GM21737 (cell line): Measurements from ENCODE around the gene KDELR1.
"Not testable (repeated sequence)": the region's sequence is repeated elsewhere in the genome, so short reads cannot be mapped to it uniquely, and the experiment has no call there.

Experiments used
- ATAC-seq: cut with Tn5 transposase; IDR thresholded peaks from one replicate; pipeline ENCODE4 v1.9.1; 2021; ENCODE audit warnings: mild to moderate bottlenecking, moderate library complexity; ENCODE audit not compliant: unreplicated experiment

The KDELR1 gene

DNA sequence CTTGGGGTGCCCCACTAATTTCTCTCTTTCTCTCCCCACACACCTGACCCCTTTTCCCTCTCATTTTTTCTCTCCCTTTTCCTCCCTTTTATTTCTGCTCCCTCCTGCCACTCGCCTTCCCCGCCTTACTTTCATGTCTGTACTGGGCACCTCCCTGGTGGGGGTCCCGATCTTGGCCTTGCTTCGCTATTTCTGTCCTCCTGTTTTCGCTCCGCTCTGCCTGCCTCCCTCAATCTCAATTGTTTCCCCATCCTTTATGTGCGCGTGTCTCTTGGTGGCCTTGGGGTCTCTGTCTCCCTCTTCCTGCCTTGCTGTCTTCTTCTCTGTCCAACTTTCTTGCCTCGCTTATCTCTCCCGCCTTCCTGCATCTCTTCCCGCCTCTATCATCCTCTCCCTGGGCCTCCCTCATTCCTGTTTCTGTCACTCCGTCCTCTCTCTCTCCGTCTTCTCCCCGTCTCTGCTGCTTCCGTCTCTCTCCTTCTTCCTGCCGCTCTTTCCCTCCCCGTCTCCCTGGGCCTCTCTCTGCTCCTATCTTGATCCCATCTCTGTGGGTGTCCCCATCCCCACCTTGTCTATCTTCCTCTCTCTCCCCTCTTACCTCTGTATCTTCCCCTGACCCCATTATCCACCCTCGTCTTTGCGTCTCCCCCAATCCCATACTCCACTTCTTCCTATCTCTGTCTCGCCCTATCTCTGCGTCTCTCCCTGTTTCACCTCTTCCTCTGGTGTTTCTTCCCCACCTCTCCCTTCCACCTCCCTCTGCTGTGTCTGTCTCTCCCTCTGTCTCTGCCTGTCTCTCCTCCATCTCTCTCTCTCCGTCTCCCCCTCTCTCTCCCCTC is 6.1 kb upstream of the KDELR1 start:
- no peak for ATAC-seq

DNA sequence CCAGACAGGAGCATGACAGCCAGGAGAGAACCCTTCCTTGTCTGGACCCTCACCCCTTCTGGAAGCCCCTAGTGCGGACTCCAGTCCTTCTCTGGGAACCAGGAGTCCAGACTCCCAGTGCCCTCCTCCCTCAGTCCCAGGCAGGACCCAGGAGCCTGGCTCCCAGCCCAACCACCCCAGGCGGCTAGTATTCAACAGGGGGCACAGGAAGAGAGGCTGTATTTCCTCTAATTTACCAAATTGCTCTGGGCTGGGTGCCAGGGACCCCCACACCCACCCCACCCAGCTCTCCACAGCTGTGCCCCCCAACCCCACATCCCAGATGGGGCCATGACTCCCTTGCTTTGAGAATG is 5.4 kb upstream of the KDELR1 start:
- ATAC-seq, result no peak

DNA sequence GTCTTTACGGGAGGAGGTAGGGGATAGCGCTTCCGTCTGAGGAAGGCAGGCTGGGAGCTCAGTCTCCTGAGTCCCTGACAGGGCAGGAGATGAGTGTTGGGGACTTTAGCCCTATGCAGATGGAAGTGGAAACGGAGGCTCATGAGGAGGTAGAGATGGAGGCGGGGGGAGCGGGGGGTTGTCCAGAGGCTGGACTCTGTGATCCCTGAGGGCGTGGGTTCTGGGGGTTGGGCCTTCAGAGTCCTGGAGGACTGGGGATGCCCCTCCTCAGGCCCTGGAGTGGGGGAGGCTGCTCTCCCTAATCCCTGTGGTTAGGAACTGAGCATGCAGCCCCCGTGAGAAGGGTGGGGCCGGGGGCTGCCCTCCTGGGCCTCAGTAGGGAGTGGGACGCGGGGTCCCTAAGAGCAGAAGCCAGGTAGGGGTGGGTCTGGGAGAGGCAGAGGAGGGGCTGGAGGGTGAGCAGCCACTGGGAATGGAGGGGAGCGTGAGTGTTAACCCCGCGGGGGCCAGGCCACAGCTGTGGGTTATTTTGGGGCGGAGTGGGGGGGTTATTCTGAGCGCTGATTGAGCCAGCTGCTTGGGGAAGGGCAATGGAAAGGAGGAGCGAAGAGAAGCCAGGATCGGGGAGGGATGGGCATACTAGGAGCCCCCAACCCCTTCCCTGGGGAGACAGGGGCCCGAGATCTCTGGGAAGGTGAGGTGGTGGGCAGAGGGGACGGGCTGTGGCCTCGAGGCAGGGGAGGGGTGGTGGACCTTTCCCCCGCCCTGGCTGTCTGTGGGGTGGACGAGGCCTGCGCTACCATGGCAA is 4.9 kb upstream of the KDELR1 start:
- no peak for ATAC-seq

DNA sequence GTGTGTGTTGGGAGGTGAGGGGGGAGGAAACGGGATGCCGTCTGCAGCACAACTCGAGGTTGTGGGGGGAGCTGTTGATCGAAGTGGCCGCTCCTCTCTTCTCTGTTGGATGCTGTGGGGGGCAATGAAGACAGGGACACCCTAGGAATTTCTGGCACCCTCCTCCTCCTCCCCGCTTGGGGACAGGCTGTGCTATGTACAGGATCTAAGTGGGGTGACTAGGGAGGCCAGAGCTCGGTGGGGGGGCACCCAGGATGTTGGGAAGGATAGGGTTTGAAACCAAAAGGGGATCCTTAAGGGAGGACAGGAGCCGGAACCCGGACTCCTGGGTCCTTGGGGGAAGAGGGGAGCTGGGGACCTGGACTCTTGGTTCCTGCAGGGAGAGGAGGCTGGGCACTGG is 4.1 kb upstream of the KDELR1 start:
- no peak for ATAC-seq

GRCh38 chr19:48395170-48395455 is 3.8 kb upstream of the KDELR1 start:
- ATAC-seq, result no peak

- ATAC-seq, result no peak
These were observed 3.2 kb upstream of the KDELR1 start for GRCh38 chr19:48394331-48395169.

DNA sequence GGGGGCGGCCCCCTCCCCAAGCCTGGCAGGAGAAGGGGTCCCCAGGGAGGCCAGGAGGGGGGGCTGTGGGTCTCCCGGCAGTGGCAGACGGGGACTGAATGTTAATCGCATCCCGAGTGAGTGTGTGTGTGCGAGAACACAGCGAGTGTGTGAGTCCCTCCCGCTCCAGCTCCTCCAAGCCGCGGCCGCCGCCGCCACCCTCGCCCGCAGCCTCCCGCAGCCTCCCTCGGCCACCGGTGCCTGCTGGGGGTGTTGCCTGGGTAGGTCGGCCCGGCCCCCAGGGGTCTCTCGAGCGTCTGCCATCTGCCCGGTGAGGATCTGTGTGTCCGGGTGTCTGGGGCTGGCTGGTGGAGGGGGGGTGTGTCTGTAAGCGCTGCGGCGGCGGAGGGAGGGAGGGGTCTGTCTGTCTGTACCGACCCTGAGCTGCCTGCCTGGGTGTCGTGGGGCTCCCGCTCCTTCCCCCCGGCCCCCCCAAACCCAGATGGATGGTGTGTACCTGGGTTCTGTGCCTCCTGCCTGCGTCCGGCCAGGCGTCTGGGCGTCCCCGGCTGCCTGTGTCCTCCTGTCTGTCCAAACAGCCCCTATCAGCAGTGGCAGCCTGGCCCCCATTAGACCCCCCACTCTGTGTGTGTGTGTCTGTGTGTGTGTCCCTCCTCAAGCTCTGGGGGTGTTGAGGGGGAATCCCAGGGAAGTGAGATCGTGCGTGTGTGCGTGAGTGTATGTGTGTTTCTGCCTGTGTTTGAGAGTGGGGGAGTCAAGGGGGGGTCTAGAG is 2.4 kb upstream of the KDELR1 start, which contains the start of gene GRIN2D:
GRIN2D (plus strand) TSS at position 110 of the 772 bp plus-strand sequence. CDS start 4,725 bp downstream, outside the sequence.
- ATAC-seq, result no peak

GRCh38 chr19:48392860-48393558 is 1.7 kb upstream of the KDELR1 start:
- no peak for ATAC-seq

DNA sequence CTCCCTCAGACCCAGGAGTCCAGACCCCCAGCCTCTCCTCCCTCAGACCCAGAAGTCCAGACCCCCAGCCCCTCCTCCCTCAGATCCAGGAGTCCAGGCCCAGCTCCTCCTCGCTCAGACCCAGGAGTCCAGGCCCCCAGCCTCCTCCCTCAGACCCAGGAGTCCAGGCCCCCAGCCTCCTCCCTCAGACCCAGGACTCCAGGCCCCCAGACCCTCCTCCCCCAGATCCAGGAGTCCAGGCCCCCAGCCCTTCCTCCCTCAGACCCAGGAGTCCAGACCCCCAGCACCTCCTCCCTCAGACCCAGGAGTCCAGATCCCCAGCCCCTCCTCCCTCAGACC is 624 bp upstream of the KDELR1 start:
- ATAC-seq, result not testable (repeated sequence)

DNA sequence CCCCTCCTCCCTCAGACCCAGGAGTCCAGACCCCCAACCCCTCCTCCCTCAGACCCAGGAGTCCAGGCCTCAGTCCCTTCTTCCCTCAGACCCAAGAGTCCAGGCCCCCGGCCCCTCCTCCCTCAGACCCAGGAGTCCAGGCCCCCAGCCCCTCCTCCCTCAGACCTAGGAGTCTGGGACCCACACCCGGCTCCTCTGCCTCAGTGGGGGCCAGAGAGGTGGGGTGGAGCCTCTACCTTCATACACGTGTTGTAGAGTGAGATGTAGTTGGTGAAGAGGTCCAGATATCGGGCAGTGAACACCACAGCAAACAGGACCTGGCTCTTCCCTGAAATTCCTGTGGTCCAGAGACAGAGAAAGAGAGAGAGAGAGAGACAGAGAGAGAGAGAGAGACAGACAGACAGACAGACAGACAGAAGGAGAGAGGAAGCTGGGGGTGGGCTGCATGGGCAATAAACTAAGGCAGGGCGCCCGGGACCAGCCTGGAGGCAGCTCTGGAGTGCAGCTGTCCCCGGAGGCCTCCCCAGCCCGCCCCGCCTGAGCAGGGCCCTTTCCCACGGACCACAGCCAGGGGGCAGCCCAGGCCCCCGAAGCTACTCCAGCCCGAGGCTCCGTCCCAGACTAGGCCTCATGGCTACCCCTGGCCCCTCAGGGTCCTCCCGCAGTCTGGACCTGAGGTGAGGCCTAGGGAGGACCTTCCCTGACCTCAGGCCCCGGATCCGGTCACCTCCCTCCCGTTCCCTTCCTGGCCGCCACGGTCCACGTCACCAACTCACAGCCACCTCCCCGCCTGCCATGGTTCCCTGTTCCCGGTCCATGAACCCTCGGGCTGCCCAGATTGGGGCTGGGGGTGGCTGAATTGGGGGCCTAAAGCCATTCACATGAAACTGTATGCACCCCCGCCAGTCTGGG is 907 bp downstream of the KDELR1 start:
- no peak for ATAC-seq

DNA sequence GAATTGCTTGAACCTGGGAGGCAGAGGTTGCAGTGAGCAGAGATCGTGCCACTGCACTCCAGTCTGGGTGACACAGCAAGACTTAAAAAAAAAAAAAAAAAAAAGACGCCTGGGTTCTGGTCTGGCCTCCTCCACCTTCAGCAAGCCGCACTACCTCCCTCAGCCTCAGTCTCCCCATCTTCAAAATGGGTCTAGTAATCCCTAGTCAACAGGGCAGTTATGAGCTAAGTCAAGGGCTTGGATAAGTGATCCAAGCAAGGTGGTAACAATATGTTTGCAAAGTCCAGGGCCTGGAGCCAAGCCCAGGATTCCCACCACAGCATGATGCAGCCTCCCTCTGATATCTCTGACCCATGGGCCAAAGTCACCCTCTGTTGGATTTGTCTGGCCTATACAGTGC is 4.4 kb downstream of the KDELR1 start:
- ATAC-seq, result no peak

DNA sequence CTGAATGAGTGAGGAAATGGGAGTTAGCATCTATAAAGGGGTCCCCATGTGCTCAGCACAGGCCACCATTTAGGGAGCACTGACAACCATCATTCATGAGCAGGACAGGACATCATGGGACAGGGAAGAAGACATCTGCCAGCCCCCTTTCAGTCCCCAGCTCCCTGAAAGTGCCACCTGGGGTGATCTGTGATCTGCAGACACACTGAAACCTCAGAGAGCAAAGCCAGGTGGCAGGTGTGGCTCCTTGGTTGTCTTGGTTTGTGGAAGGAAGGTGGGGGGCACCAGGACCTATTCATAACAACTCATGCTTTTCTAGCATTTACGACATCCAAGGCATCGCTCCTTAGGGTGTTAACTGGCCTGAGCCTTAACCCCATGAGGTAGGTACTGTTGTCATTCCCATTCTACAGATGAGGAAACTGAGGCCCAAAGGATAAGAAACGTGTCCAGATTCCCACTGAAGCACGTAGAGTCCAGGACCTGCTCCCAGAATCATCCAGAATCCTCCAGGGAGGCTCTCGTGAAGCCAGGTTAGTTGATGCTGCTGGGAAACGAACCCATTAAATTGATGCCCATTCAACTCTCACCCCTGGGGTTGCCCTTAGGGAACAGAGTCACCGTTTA is 5.8 kb downstream of the KDELR1 start:
- ATAC-seq, result no peak

DNA sequence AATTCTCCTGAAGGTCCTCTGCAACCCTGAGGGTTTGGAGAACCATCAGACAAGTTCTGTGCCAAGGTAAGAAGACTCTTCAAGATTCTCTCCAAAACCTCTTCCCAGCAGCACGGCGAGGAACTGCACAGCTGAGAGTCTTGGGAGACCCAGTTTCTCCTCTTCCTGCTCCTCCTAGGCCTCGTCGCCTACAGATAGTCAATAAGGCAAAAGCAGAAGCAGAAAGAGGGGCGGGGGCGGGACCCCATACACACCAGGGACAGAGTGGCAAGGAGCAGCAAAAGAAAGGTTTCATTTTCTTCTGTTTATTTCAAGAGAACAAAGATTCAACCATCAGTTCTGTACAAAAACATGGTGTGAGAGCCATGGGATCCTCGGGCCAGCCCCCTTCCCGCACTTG is 9.1 kb downstream of the KDELR1 start:
- ATAC-seq, result no peak

DNA sequence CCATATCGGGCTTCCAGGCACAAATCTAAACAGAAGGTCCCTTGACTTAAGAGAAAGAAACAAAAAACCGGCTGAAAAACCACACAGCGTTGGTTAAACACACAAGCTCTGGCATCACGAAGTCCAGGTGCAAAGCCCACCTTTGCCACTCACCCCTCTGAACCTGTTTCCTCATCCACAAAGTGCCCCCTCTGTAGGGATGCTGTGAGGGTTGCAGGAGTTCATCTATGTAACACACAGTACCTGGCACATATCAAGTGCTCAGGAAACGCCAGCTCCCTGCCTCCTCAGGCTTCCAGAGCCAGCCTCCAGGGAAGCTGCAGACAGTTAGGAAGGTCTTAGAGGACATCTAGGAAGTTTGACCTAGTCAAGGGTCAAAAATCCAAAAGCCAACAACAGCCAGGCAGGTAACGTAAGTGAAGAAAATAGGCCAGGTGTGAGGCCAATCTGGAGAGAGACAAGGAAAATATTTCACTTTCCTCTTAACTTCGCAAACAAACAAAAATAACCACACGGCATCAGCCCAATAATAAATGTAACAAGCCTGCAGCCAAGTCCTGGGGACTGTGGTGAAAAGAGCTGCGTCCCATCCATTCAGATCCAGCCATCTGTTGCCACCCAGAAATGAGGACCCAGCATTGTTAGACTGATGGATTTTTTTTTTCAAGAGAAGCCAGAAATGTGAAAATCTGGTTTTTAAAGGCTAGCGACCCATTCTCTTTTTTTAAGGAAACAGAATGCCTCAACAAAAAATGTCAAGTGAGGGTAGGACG is 10.0 kb downstream of the KDELR1 start:
- ATAC-seq, result no peak

GRCh38 chr19:48379058-48379457 is 12.3 kb downstream of the KDELR1 start:
- ATAC-seq, result no peak

DNA sequence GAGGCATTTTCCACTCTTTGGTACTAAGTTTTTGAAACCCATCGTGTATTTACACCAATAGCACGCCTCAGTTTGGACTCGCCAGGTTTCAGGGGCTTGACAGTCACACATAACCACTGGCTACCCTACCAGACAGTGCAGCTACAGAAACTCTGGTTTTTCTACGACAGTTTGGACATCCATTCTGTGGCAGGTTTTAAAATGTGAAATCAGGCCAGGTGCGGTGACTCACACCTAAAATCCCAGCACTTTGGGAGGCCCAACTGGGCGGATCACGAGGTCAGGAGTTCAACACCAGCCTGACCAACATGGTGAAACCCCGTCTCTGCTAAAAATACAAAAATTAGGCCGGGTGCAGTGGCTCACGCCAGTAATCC is 13.2 kb downstream of the KDELR1 start:
- ATAC-seq, result no peak

GRCh38 chr19:48373567-48373966 is 17.8 kb downstream of the KDELR1 start:
- no peak for ATAC-seq

- ATAC-seq, result no peak
These were observed 18.4 kb downstream of the KDELR1 start for GRCh38 chr19:48372904-48373303.
